Iris pigment epithelial cell (primary cell): ENCODE results near the gene WDR17.
"Not testable (repeated sequence)": the region's sequence is repeated elsewhere in the genome, so short reads cannot be mapped to it uniquely, and the experiment has no call there.

Source experiments
- DNase-seq: peaks from one replicate; pipeline ENCODE4 v3.0.0-alpha.2; 2011; ENCODE audit warnings: low read depth

The WDR17 gene

GRCh38 chr4:176193126-176193525 is 127.5 kb downstream of the WDR17 start:
- peak; percentile 69 for DNase-seq

DNA sequence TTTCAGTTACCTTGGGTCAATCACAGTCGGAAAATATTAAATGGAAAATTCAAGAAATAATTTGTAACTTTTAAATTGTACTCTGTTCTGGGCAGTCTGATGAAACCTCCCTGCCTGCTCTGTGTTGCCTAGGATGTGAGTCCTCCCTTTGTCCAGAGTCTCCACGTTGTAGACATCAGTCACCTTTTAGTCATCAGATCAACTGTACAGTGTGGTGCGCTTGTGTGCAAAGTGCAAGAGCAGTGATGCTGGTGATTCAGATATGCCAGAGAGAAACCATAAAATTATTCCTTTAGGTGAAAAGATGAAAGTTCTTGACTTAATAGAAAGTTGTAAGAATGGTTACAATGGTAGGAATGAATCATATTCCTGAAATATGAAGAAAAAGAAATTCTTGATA is 128.3 kb downstream of the WDR17 start:
- peak; percentile 85 for DNase-seq

GRCh38 chr4:176195184-176195978 is 129.7 kb downstream of the WDR17 start, which contains the start of gene SPATA4:
SPATA4 (minus strand) TSS chr4:176195585; CDS start chr4:176195562, 23 bp downstream.
- DNase-seq: peak; percentile 95

GRCh38 chr4:176198316-176198903 is 132.8 kb downstream of the WDR17 start:
- no peak for DNase-seq

DNA sequence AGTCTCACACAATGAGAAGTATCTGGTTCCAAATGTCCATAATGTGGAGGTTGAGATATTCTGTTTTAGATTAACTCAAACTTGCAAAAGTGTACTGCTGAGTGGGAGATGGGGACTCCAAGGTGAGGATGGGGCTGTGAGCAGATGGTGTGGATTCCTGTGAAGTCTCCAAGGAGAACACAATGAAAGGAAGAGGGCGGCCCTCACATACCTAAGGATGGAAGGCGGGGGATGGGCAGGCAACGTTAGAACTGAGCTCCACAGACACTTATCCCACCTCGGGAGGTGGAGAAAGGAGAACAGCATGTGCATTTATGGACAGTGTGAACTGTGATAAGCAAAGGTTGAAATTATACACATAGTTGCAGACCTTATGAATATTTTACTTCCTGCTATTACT is 139.7 kb downstream of the WDR17 start:
- DNase-seq: no peak

DNA sequence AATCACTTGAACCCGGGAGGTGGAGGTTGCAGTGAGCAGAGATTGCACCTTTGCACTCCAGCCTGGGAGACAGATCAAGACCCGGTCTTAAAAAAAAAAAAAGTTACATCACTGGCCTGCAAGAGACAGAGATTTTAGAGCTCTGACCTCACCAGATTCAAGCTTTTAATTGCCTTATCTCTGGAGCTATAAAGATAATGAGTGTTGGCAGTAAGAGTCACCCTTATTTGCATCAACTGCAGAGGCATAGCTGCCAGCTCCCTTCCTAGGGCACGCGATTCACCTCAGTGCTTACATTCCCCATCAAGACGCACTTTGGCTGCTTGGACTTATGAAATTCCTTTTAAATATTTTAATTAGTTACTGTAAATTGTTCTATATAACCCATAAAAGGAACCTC is 142.2 kb downstream of the WDR17 start:
- DNase-seq: no peak

- DNase-seq: no peak
Observed at GRCh38 chr4:176209535-176209934, 143.9 kb downstream of the WDR17 start.

DNA sequence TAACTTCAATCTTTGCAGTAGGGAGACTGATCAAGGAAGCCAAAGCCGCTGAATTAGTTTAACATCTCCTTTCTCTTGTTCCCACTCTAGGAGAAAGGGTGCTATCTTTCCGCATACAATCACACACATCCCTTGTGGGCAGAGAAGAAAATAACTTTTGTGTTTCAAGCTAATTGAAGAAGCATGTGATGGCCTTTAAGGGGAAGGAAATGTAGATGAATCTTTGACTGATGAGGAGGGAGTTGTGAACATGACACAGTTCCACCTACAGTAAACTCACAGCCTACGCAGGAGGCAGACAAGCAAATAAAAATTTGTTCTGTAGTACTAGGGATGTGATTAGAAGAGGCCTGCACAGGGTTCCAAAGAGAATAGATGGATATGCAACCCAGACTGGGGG is 144.5 kb downstream of the WDR17 start:
- DNase-seq: no peak

DNA sequence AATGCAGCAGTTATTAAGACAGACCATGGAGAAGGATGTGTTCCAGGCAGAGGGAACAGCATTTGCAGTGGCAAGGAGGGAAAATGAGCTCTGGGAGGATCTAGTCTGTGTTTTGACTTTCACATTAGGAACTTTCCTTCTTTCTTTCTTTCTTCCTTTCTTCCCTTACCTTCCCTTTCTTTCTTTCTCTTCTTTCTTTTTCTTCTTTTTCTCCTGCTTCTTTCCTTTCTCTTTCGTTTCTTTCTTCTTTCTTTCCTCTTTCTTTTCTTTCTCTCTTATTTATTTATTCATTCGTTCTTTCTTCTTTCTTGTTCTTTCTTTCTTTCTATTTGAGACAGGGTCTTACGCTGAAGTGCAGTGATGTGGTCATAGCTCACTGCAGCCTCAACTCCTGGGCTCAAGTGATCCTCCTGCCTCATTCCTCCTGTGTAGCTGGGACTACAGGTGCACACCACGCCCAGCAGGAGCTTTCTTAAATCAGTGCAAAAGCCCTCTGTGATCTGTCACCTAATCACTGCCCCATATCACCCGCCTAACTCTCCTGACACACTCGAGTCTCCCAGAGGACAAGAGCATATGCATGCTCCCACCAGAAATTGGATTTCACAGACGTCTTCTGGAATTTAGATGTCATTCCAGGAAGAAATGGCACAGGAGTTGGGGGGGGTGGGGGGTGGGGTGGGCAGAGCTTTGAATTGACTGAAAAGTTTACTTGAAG is 145.1 kb downstream of the WDR17 start:
- no peak for DNase-seq

DNA sequence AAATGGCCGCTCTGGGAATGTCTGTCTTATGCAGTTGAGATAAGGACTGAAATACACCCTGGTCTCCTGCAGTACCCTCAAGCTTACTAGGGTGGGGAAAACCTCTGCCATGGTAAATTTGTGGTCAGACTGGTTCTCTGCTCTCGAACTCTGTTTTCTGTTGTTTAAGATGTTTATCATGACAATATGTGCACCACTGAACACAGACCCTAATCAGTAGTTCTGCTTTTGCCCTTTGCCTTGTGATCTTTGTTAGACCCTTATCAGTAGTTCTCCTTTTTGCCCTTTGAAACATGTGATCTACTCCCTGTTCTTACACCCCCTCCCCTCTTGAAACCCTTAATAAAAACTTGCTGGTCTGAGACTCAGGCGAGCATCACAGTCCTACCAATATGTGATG is 146.7 kb downstream of the WDR17 start:
- DNase-seq: not testable (repeated sequence)

DNA sequence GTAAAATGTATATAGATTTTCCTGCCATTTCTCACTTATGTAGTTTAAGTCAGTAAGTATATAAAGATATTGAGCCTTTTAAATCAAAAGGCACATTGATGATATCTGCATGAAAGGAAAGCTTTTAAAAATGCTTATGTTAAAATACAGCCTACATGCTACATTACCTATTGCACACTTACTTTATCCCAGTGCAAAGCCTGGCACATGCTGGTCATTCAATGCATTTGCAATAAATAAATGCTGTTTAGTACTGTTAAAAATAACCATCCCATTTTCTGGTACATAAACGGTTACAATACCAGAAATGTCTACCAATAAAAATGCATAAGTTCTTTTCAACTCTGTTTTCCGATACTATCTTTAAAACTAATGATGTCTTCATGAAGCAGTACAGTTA is 151.9 kb downstream of the WDR17 start:
- DNase-seq: no peak

DNA sequence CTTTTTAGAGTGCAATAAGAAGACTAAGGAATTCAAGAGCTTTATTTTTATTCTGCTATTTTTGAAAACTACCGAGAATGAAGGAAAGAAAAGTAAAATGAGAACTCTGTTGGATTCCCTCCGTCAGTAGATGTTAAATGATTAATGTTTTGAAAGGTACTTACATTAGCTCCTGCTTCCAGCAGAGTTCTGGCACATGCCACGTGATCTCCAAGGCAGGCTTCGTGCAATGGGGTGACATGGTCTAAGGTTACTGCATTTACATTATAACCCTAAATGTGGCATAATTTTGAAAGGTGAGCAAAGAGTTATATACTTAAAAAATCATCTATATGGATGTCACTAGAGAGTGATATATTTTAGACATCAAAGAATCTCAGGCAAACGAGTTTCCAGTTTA is 156.5 kb downstream of the WDR17 start:
- no peak for DNase-seq

GRCh38 chr4:176223561-176223960 is 157.9 kb downstream of the WDR17 start:
- no peak for DNase-seq

DNA sequence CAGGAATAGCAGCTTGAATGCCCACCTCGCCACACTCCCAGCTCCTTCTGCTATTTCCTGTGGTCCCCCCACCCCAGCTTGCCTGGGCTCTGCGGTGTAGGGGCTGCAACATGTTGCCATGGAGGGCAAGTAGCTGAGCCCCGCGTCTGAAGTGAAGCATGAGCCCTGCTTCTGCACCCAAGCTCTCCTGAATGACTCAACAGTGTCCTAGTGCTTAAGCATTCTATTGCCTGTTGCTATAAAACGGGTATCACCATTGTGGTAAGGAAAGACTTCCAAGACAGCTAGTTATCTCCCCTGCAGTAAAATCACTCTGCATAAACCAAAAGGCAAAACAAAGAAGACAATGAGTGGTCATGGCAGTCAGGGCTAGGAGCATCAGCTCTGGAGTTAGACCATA is 161.1 kb downstream of the WDR17 start:
- DNase-seq: no peak

DNA sequence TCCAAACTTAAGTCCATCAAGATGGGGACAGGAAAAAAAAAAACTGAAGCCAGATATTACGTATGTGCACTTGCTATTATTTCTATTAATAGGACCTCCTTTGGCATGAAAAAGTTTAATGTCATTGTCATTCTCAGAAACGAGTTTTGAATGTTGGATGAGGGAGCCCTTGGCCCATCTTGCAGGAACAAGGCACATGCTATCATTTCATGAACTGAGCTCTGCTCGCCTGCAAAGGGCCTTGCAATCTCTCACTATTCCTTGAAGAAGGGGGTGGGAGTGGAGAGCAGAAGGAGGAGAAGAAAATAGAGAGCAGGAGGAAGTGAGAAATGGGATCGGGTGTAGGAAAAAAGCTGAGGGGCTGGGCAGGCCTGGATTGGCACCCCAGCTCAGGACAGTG is 164.0 kb downstream of the WDR17 start:
- DNase-seq: no peak
